Right lobe of liver (tissue), 4 donors: ENCODE data around the gene UBE2F.

Experiments used
- POLR2A ChIP-seq: fragments of 450-650 bp; IDR thresholded peaks from one replicate; pipeline ENCODE4 v1.6.1; 2017; ENCODE audit warnings: antibody characterized with exemption, mild to moderate bottlenecking
- TF ChIP-seq, protein P1 (sequence below), 4 donors: fragments of 200-600 bp in 3 of 4; fragments of 450-650 bp in 1 of 4; IDR thresholded peaks; one replicate each; pipeline versions ENCODE4 v1.5.1 to v1.8.0; 2016 to 2022; ENCODE audit warnings: antibody characterized with exemption in 4 of 4, mild to moderate bottlenecking in 2 of 4
- donor health status: DM: no; HTN: no; CAD: no.
- donor health status: DM: no; HTN: no; CAD: no.
- donor health status: DM: no; HTN: yes; CAD: no.

DNA sequence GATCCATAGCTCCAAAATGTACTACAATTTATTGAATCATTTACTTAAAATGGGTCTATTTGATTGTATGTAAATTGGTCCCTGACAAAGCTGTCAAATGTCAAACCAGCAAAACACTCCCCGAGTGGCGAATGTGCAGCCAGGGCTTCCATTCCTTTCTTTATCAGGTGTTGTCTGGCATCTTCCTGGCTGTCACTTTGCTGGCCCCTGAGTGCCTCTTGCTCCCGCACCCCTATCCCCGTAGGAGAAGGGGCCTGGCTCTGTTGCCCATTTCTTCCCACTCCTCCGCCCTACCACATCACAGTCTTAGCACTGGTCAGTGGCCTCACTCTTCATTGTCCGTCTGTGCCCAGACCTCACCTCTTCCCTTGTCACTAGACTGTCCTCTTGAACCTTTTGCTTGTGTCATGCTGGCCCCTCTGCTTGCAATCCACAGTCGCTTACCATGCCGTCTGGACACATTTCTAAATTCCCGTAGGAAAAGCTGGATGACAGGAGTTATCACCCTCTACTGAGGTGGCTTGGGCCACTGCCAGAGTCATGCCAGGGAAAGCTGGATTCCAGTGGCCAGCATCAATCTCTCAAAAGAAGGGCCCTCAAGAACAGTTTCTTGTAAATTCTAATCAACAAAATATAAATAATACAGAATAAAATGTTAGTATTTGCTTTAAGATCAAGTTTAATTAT lies 15.4 kb downstream of the UBE2F start:
- TF ChIP-seq, protein P1, sequence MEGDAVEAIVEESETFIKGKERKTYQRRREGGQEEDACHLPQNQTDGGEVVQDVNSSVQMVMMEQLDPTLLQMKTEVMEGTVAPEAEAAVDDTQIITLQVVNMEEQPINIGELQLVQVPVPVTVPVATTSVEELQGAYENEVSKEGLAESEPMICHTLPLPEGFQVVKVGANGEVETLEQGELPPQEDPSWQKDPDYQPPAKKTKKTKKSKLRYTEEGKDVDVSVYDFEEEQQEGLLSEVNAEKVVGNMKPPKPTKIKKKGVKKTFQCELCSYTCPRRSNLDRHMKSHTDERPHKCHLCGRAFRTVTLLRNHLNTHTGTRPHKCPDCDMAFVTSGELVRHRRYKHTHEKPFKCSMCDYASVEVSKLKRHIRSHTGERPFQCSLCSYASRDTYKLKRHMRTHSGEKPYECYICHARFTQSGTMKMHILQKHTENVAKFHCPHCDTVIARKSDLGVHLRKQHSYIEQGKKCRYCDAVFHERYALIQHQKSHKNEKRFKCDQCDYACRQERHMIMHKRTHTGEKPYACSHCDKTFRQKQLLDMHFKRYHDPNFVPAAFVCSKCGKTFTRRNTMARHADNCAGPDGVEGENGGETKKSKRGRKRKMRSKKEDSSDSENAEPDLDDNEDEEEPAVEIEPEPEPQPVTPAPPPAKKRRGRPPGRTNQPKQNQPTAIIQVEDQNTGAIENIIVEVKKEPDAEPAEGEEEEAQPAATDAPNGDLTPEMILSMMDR (IDR thresholded peaks at IDR 0.05): no peak
- TF ChIP-seq POLR2A: no peak
